ENCODE results near the gene PARVA.

Gene PARVA

GRCh38 chr11:12380565-12381325 lies 3.4 kb downstream of the PARVA start:
- H3K4me1 ChIP-seq (ENCODE audit: insufficient read depth, low read length) = peaks cover 8% of the 10 kb centered on the region; the same call in 1 of the 2 replicates
- no peak overlapping the region for H3K9ac ChIP-seq (ENCODE audit: low read depth, low read length)
- H3K4me3 ChIP-seq (ENCODE audit: low read length) = no peak overlapping the region
- peaks cover 15% of the 10 kb centered on the region for H3K27me3 ChIP-seq (ENCODE audit: insufficient read depth, low read length)
- H3K27ac ChIP-seq (ENCODE audit: low read length) = no peak overlapping the region
- H3K36me3 ChIP-seq (ENCODE audit: insufficient read depth, low read depth, low read length) = no peaks in the 10 kb centered on the region
- H3K9me3 ChIP-seq (ENCODE audit: insufficient read depth, low read depth, low read length) = no peaks in the 10 kb centered on the region

- Histone ChIP-seq H3K9me3 (ENCODE audit: insufficient read depth, low read depth, low read length) (no peaks in the 10 kb centered on the region), H3K4me3 (ENCODE audit: low read length) (no peak overlapping the region), H3K27me3 (ENCODE audit: insufficient read depth, low read length) (peaks cover 3% of the 10 kb centered on the region), H3K4me1 (ENCODE audit: insufficient read depth, low read length) (peaks cover 2% of the 10 kb centered on the region; the same call in 1 of the 2 replicates), H3K36me3 (ENCODE audit: insufficient read depth, low read depth, low read length) (no peaks in the 10 kb centered on the region), H3K9ac (ENCODE audit: low read depth, low read length) (no peak overlapping the region), H3K27ac (ENCODE audit: low read length) (no peak overlapping the region)
Observed at GRCh38 chr11:12381875-12382274, 4.5 kb downstream of the PARVA start.

- Histone ChIP-seq H3K27me3 (ENCODE audit: insufficient read depth, low read length) (no peaks in the 10 kb centered on the region), H3K9ac (ENCODE audit: low read depth, low read length) (no peak overlapping the region), H3K4me1 (ENCODE audit: insufficient read depth, low read length) (no peaks in the 10 kb centered on the region; the same call in 1 of the 2 replicates), H3K4me3 (ENCODE audit: low read length) (no peak overlapping the region), H3K36me3 (ENCODE audit: insufficient read depth, low read depth, low read length) (no peaks in the 10 kb centered on the region), H3K27ac (ENCODE audit: low read length) (no peak overlapping the region), H3K9me3 (ENCODE audit: insufficient read depth, low read depth, low read length) (no peaks in the 10 kb centered on the region)
Observed at GRCh38 chr11:12382451-12382850, 5.1 kb downstream of the PARVA start.

GRCh38 chr11:12386309-12386708 lies 8.9 kb downstream of the PARVA start:
- H3K27ac ChIP-seq (ENCODE audit: low read length) = no peak overlapping the region
- no peaks in the 10 kb centered on the region for H3K4me1 ChIP-seq (ENCODE audit: insufficient read depth, low read length)

GRCh38 chr11:12386745-12387144 lies 9.4 kb downstream of the PARVA start:
- Histone ChIP-seq H3K27me3 (ENCODE audit: insufficient read depth, low read length) (no peaks in the 10 kb centered on the region), H3K4me3 (ENCODE audit: low read length) (no peak overlapping the region), H3K4me1 (ENCODE audit: insufficient read depth, low read length) (no peaks in the 10 kb centered on the region), H3K36me3 (ENCODE audit: insufficient read depth, low read depth, low read length) (no peaks in the 10 kb centered on the region), H3K9me3 (ENCODE audit: insufficient read depth, low read depth, low read length) (no peaks in the 10 kb centered on the region), H3K27ac (ENCODE audit: low read length) (no peak overlapping the region), H3K9ac (ENCODE audit: low read depth, low read length) (no peak overlapping the region)

More at GRCh38 chr11:12386309-12386708, 8.9 kb downstream of the PARVA start:
- no peak overlapping the region for H3K4me3 ChIP-seq (ENCODE audit: low read length)
- no peaks in the 10 kb centered on the region for H3K27me3 ChIP-seq (ENCODE audit: insufficient read depth, low read length)
- no peaks in the 10 kb centered on the region for H3K36me3 ChIP-seq (ENCODE audit: insufficient read depth, low read depth, low read length)
- no peak overlapping the region for H3K9ac ChIP-seq (ENCODE audit: low read depth, low read length)
- no peaks in the 10 kb centered on the region for H3K9me3 ChIP-seq (ENCODE audit: insufficient read depth, low read depth, low read length)

- Histone ChIP-seq H3K27ac (ENCODE audit: low read length) (no peak overlapping the region), H3K27me3 (ENCODE audit: insufficient read depth, low read length) (no peaks in the 10 kb centered on the region), H3K9me3 (ENCODE audit: insufficient read depth, low read depth, low read length) (peaks cover 1% of the 10 kb centered on the region; the same call in 1 of the 2 replicates), H3K36me3 (ENCODE audit: insufficient read depth, low read depth, low read length) (no peaks in the 10 kb centered on the region), H3K4me1 (ENCODE audit: insufficient read depth, low read length) (no peaks in the 10 kb centered on the region), H3K4me3 (ENCODE audit: low read length) (no peak overlapping the region), H3K9ac (ENCODE audit: low read depth, low read length) (no peak overlapping the region)
Observed at GRCh38 chr11:12388173-12388572, 10.8 kb downstream of the PARVA start.

- H3K9me3 ChIP-seq (ENCODE audit: insufficient read depth, low read depth, low read length) = peaks cover 6% of the 10 kb centered on the region; the same call in 1 of the 2 replicates
- no peaks in the 10 kb centered on the region for H3K4me1 ChIP-seq (ENCODE audit: insufficient read depth, low read length)
- no peaks in the 10 kb centered on the region for H3K36me3 ChIP-seq (ENCODE audit: insufficient read depth, low read depth, low read length)
- H3K27ac ChIP-seq (ENCODE audit: low read length) = no peak overlapping the region
- no peak overlapping the region for H3K4me3 ChIP-seq (ENCODE audit: low read length)
- H3K27me3 ChIP-seq (ENCODE audit: insufficient read depth, low read length) = no peaks in the 10 kb centered on the region
- H3K9ac ChIP-seq (ENCODE audit: low read depth, low read length) = no peak overlapping the region
Observed at GRCh38 chr11:12388939-12389670, 11.7 kb downstream of the PARVA start.

- Histone ChIP-seq H3K4me3 (ENCODE audit: low read length) (no peak overlapping the region), H3K27ac (ENCODE audit: low read length) (no peak overlapping the region), H3K4me1 (ENCODE audit: insufficient read depth, low read length) (no peaks in the 10 kb centered on the region), H3K36me3 (ENCODE audit: insufficient read depth, low read depth, low read length) (no peaks in the 10 kb centered on the region), H3K9ac (ENCODE audit: low read depth, low read length) (no peak overlapping the region), H3K9me3 (ENCODE audit: insufficient read depth, low read depth, low read length) (peaks cover 6% of the 10 kb centered on the region; the same call in 1 of the 2 replicates), H3K27me3 (ENCODE audit: insufficient read depth, low read length) (no peaks in the 10 kb centered on the region)
Observed at GRCh38 chr11:12389676-12390657, 12.6 kb downstream of the PARVA start.

GRCh38 chr11:12390687-12391110 lies 13.3 kb downstream of the PARVA start:
- H3K36me3 ChIP-seq (ENCODE audit: insufficient read depth, low read depth, low read length) = no peaks in the 10 kb centered on the region
- no peak overlapping the region for H3K27ac ChIP-seq (ENCODE audit: low read length)
- H3K9ac ChIP-seq (ENCODE audit: low read depth, low read length) = no peak overlapping the region
- no peak overlapping the region for H3K4me3 ChIP-seq (ENCODE audit: low read length)
- H3K27me3 ChIP-seq (ENCODE audit: insufficient read depth, low read length) = no peaks in the 10 kb centered on the region
- no peaks in the 10 kb centered on the region for H3K4me1 ChIP-seq (ENCODE audit: insufficient read depth, low read length)
- peaks cover 6% of the 10 kb centered on the region; the same call in 1 of the 2 replicates for H3K9me3 ChIP-seq (ENCODE audit: insufficient read depth, low read depth, low read length)

GRCh38 chr11:12392672-12393071 lies 15.3 kb downstream of the PARVA start:
- H3K4me3 ChIP-seq (ENCODE audit: low read length) = no peak overlapping the region
- no peaks in the 10 kb centered on the region for H3K27me3 ChIP-seq (ENCODE audit: insufficient read depth, low read length)
- no peak overlapping the region for H3K9ac ChIP-seq (ENCODE audit: low read depth, low read length)
- H3K27ac ChIP-seq (ENCODE audit: low read length) = no peak overlapping the region
- peaks cover 10% of the 10 kb centered on the region for H3K9me3 ChIP-seq (ENCODE audit: insufficient read depth, low read depth, low read length)
- H3K4me1 ChIP-seq (ENCODE audit: insufficient read depth, low read length) = no peaks in the 10 kb centered on the region
- no peaks in the 10 kb centered on the region for H3K36me3 ChIP-seq (ENCODE audit: insufficient read depth, low read depth, low read length)

- no peak overlapping the region for H3K9ac ChIP-seq (ENCODE audit: low read depth, low read length)
- no peak overlapping the region for H3K4me3 ChIP-seq (ENCODE audit: low read length)
Observed at GRCh38 chr11:12393691-12394090, 16.3 kb downstream of the PARVA start.

More at GRCh38 chr11:12393691-12394090, 16.3 kb downstream of the PARVA start:
- Histone ChIP-seq H3K27me3 (ENCODE audit: insufficient read depth, low read length) (no peaks in the 10 kb centered on the region), H3K4me1 (ENCODE audit: insufficient read depth, low read length) (no peaks in the 10 kb centered on the region), H3K36me3 (ENCODE audit: insufficient read depth, low read depth, low read length) (no peaks in the 10 kb centered on the region), H3K27ac (ENCODE audit: low read length) (no peak overlapping the region), H3K9me3 (ENCODE audit: insufficient read depth, low read depth, low read length) (peaks cover 10% of the 10 kb centered on the region)
